Measurements from ENCODE around the gene MAD1L1.

The MAD1L1 gene

GRCh38 chr7:1963575-1963974, 269.2 kb downstream of the MAD1L1 start:
- FAIRE-seq: no peak

GRCh38 chr7:1961701-1962276, 271.0 kb downstream of the MAD1L1 start:
- no peak for FAIRE-seq

GRCh38 chr7:1959305-1959704, 273.4 kb downstream of the MAD1L1 start:
- FAIRE-seq: no peak

GRCh38 chr7:1957471-1958225, 275.1 kb downstream of the MAD1L1 start:
- FAIRE-seq: no peak

- FAIRE-seq: no peak
Observed at GRCh38 chr7:1956611-1957470, 275.9 kb downstream of the MAD1L1 start.

- FAIRE-seq: no peak
Observed at GRCh38 chr7:1956141-1956540, 276.6 kb downstream of the MAD1L1 start.

- no peak for FAIRE-seq
Observed at GRCh38 chr7:1954366-1955004, 278.3 kb downstream of the MAD1L1 start.

- no peak for FAIRE-seq
Observed at GRCh38 chr7:1953199-1954190, 279.2 kb downstream of the MAD1L1 start.

- FAIRE-seq: no peak
Observed at GRCh38 chr7:1952781-1953180, 280.0 kb downstream of the MAD1L1 start.

- no peak for FAIRE-seq
Observed at GRCh38 chr7:1952169-1952760, 280.5 kb downstream of the MAD1L1 start.

- FAIRE-seq: no peak
Observed at GRCh38 chr7:1951600-1951999, 281.1 kb downstream of the MAD1L1 start.

- FAIRE-seq: no peak
Observed at GRCh38 chr7:1951159-1951536, 281.6 kb downstream of the MAD1L1 start.

- no peak for FAIRE-seq
Observed at GRCh38 chr7:1950452-1951158, 282.1 kb downstream of the MAD1L1 start.

- FAIRE-seq: no peak
Observed at GRCh38 chr7:1950066-1950451, 282.7 kb downstream of the MAD1L1 start.

GRCh38 chr7:1949681-1950055, 283.1 kb downstream of the MAD1L1 start:
- FAIRE-seq: no peak

- no peak for FAIRE-seq
Observed at GRCh38 chr7:1948887-1949680, 283.7 kb downstream of the MAD1L1 start.

GRCh38 chr7:1948301-1948796, 284.4 kb downstream of the MAD1L1 start:
- no peak for FAIRE-seq

GRCh38 chr7:1947586-1948217, 285.0 kb downstream of the MAD1L1 start:
- FAIRE-seq: no peak

- FAIRE-seq: no peak
Observed at GRCh38 chr7:1946773-1947450, 285.8 kb downstream of the MAD1L1 start.

Measured in endometrium (tissue), 2 donors.